Stimulated activated CD4-positive, alpha-beta T cell treated with anti-CD3 and anti-CD28 coated beads, Interleukin-12 subunit alpha, Interleukin-12 subunit beta, amount 100 ng/mL, for 24 hours (primary cell): ENCODE data around the gene CCDC149.

Experiments
- DNase-seq, 2 experiments: peaks; one replicate each; pipeline ENCODE4 v3.0.0-alpha.2; 2020; ENCODE audit warnings: low read depth in 2 of 2

CCDC149 gene

DNA sequence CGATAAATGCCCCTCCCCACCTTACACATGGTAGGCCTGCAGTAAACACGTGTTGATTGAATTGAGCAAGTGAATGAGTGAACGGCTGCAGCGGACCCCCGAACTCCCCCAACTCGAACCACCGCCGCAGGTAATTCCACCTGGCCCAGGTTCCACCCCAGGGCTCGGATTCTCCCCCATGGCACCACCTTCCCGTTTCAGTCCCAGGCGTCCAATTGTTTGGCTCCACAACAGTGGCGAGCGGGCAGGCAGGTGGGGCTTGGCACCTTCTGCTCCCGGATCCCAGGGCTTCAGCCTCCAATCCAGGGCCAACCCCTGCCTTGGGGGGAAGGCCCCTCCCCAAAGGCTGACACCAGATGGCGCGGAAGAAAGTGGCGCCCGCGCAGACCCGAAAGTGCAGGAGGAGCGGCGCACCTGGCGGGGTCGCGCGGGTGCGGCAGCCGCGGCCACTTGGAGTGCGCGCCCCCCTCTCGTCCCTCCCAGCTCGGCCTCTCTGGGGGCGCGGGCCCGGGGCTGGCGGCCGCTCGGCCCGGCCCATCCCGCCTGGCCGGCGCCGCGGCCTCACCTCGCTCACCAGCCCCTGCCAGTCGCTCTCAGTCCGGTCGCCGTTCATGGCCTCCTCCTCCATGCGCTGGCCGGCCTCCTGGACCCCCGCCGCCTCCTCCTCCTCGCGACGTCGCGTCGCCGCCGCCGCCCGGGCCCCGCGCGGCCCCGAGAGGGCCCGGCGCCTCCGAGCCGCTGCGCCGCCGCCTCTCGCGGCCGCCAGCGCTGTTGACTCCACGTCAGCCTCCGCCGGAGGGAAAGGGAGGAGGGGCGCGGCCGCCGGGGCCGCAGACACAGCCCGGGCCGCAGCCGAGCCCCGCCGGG lies at the start of gene CCDC149:
Gene CCDC149, minus strand, starts transcription at position 791 of the 867 bp plus-strand sequence. Its CDS starts 178 bp downstream, at position 613.
- DNase-seq: no peak

DNA sequence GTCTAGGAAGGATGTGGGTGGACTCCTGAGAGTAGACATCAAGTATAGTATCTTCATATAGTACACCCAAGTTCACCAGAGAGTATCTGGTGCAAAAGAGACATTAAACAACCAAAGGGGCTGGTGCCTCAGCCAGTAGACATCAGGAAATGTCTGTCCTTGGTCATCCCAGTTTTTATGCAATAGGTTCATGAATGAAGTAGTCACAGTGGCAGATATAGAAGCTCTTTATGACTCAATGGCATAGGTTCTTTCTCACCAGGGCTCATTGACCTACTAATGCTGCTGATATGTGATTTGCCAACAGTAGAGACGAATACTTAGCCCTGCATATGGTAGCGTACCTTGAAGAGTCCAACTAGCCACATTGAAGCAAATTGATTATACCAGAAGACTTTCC lies 45.0 kb upstream of the CCDC149 start:
- DNase-seq: no peak

DNA sequence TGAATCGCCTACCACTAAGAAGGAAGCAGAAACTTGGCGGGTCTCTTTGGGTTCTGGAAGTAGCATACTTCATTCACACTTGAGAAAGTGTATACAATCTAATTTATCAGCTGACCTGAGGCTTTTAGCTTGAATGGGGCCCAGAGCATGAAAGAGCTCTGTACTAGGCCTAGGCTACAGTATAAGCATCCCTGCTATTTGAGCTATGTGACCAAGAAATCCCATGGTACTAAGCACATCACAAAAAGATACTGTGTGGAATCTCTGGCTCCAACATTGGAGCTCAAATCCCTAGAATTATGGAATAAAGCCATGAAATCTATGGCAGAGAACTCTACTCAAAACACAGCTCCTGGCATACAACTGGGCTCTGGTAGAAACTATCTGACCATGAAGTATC lies 43.9 kb upstream of the CCDC149 start:
- no peak for DNase-seq

- DNase-seq: no peak
Observed at GRCh38 chr4:24956091-24956490, 43.2 kb upstream of the CCDC149 start.

DNA sequence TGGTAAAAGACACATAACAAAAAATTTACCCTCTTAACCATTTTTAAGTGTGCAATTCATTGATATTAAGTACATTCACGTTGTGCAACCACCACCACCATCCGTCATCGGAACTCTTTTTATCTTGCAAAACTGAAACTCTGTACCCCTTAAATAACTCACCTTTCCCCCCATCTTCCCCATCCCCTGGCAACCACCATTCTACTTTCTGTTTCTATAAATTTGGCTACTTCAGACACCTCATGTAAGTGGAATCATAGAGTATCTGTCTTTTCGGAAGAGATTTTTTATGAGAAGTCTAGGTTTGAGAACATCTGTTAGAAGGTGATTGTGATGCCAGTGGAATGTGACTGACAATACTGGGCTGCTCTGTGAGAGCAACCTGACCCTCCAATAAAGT lies 39.8 kb upstream of the CCDC149 start:
- DNase-seq: no peak

- DNase-seq: no peak
Observed at GRCh38 chr4:24949970-24950369, 37.1 kb upstream of the CCDC149 start.

- no peak for DNase-seq
Observed at GRCh38 chr4:24937917-24938281, 25.1 kb upstream of the CCDC149 start.

GRCh38 chr4:24937176-24937916 lies 24.5 kb upstream of the CCDC149 start:
- no peak for DNase-seq

GRCh38 chr4:24935856-24936255 lies 23.0 kb upstream of the CCDC149 start:
- DNase-seq: no peak

DNA sequence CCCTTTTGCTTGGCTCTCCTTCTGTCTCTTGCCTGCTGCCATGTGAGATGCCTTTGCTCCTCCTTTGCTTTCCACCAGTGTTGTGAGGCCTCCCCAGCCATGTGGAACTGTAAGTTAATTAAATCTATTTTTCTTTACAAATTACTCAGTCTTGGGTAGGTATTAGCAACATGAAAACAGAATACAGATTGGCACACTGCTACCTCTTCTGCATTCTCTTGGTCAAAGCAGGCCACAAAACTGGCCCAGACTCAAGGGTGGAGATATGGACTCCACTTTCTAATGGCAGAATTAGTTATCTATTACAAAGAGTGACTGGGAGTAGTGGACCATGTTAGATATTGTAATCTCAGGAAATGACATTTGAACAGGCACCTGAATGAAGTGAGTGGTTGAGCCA lies 21.5 kb upstream of the CCDC149 start:
- DNase-seq: no peak

GRCh38 chr4:24933684-24934275 lies 20.9 kb upstream of the CCDC149 start:
- no peak for DNase-seq

GRCh38 chr4:24932515-24933225 lies 19.8 kb upstream of the CCDC149 start:
- no peak for DNase-seq

DNA sequence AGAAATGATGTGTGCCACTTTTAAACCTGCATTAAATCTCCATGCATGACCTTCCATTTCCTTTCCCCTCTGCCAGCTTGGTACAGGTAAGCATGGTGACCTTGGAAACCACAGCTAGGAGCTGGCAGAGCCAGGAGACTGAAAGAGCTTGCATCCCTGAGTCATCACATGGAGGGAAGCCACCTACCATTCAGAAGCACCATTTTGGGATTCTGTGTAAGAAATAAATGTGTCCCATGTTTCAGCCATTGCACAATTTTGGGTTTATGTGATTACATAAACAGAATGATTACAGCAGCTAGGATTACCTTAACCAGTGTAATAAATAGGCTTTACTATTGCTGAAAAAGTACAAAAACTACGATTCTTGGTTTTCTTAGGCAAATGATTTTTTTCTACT lies 17.3 kb upstream of the CCDC149 start:
- DNase-seq: no peak

DNA sequence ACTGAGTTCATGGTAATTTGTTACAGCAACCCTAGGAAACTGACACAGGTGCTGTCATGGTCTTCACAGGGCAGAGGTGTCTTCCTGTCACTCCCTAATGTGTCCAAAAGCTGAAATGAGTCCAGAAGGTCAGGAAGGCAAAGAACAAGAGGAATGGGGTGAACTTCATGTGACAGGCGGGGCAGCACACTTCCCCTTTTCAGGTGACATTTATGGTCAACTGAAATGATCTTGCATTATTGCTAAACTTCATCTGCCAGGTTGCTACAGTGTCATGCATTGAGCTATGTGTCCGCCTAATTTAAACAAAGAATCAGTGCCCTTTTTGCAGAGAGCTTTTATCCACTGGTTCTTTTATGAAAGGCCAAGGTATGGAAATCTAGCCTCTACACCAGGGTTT lies 15.9 kb upstream of the CCDC149 start:
- DNase-seq: no peak

DNA sequence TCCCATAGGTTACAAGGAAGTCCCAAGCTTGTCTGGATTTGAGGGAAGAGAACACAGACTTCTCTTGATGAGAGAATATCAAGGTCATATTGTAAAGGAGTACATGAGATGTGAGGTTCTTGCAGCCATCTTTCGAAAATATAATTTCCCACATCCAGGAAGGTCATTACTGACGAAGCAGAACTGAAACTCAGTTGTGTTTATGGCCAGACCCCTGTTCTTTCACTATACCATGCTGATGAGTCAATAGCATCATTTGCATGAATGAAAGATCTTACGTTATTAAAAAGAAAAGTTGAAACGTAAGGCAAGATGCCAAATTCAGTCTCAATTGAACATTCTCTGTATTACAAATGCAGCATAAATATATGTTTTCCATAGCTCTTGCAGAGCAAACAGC lies 14.2 kb upstream of the CCDC149 start:
- DNase-seq: no peak

GRCh38 chr4:24924309-24924781 lies 11.5 kb upstream of the CCDC149 start:
- DNase-seq: no peak

- DNase-seq: no peak
Observed at GRCh38 chr4:24923550-24923949, 10.7 kb upstream of the CCDC149 start.

- DNase-seq: no peak
Observed at GRCh38 chr4:24923002-24923401, 10.2 kb upstream of the CCDC149 start.

- DNase-seq: no peak
Observed at GRCh38 chr4:24922416-24922815, 9.6 kb upstream of the CCDC149 start.

DNA sequence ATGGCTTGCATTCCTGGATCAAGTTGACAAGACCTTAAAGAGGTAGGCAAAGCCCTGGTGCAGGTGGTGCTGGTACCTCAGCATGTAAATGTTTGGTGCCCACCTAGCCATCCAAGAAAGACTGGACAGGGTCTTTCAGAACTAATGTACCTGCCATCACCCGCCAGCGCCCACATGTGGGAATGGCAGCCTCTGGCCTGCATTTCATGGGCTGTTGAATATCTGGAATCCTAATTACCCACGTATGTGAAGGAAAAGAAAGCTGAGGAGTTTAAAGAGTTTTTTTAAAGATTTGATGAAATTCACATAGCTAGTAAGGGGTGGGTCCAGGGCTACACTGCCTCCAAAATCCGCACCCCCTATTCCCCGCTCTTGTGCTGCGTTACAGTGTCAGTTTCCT lies 8.6 kb upstream of the CCDC149 start:
- DNase-seq: no peak

DNA sequence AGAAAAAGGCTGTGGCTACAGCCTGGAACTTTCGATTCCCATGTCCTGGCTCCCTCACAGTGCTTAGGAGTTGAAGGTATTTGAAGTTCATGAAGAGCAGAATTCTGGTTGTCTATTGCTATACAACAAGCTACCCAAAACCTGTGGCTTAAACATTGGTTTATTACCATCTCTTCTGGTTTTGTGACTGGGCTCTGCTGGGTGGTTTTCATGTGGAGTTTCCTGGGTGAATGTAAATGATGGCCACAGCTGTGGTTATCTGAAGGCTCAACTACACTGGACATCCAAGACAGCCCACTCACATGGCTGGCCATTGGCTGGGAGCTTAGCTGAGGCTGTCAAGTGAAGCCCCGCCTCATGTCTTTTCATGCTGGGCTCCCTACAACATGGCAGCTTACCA lies 7.2 kb upstream of the CCDC149 start:
- no peak for DNase-seq
